ENCODE measurements around the gene FOXJ3. TPM values are rescaled to one million over a fixed set of nuclear protein-coding genes. Genes with fewer than 3 reads are reported as not detected.

Gene FOXJ3
- total and polyA plus RNA-seq, 2 of the 4 experiments (the other 2 are of a cell fraction): 16.7 to 30.5 TPM

DNA sequence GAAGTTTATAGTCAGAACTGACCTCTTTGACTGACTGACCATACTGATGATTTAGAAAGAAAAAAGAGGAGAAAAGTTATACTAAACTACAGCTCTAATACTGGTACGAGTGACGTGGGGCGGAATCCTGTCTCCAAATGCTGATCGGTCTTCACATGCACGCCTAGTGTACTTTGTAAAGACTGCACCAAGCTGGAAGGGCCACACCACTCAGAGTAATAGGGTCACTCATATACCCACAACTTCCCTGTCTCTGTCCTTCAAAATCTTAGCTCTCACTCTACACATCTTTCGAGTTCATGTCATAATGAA is 151.1 kb downstream of the FOXJ3 start:
- dilution Hi-C loops (cut with HindIII; ENCODE audit: low sequenced_read_pairs, unreplicated experiment) (no loop called here), in situ Hi-C loops (cut with MboI; ENCODE audit: low sequenced_read_pairs) (no loop called here)

More for the DNA sequence above, 151.1 kb downstream of the FOXJ3 start:
- CTCF ChIA-PET: no interaction called here
- H2AK9ac ChIP-seq (replicated peaks; ENCODE audit: low read depth, low read length, poor library complexity): no peak overlapping the region
- no peak overlapping the region for H4K5ac ChIP-seq (ENCODE audit: low read depth, low read length)
- H3K4me3 ChIP-seq (ENCODE audit: insufficient read depth, low read depth, low read length): no peak overlapping the region
- WGBS, 2 experiments (ENCODE audit: extremely low coverage in 2 of 2, insufficient read length in 1 of 2): no CpG with 5 or more reads among the region's 6 CpGs
- no peaks in the 10 kb centered on the region for H3K27me3 ChIP-seq (ENCODE audit: control insufficient read depth, insufficient read depth, low read length)
- no peak overlapping the region for H2AFZ ChIP-seq (replicated peaks; ENCODE audit: low read length, poor library complexity)
- H2BK20ac ChIP-seq (ENCODE audit: low read depth, low read length): no peak overlapping the region
- no peaks in the 10 kb centered on the region; the same call in 1 of the 2 replicates for H4K20me1 ChIP-seq (ENCODE audit: insufficient read depth, low read length)
- no TSS peak for BruUV-seq (replicated peaks)
- H2AK5ac ChIP-seq (ENCODE audit: low read depth, low read length): no peak overlapping the region
- peaks cover 4% of the 10 kb centered on the region for H3K4me1 ChIP-seq (ENCODE audit: control insufficient read depth, insufficient read depth, low read length)
- H2BK5ac ChIP-seq (ENCODE audit: low read depth, low read length, poor library complexity, severe bottlenecking): no peak overlapping the region
- no peak overlapping the region for H3K14ac ChIP-seq (replicated peaks; ENCODE audit: low read depth, low read length)
- H3K36me3 ChIP-seq (ENCODE audit: control insufficient read depth, insufficient read depth, low read length): peaks cover 19% of the 10 kb centered on the region
- H3K23ac ChIP-seq (ENCODE audit: low read depth, low read length): no peak overlapping the region
- no peak overlapping the region for H3K56ac ChIP-seq (ENCODE audit: extremely low read depth, insufficient read depth, low read length)
- 0 out of 2 replicates have a peak, but pooled peaks cover 2% of the 10 kb centered on the region for H3K9me1 ChIP-seq (ENCODE audit: insufficient read depth, low read length)
- H3K9me3 ChIP-seq (ENCODE audit: control insufficient read depth, insufficient read depth, low read length): no peaks in the 10 kb centered on the region
- H3K9ac ChIP-seq (ENCODE audit: low read depth, low read length): no peak overlapping the region
- no peak for DNase-seq
- no peak for ATAC-seq (ENCODE audit: low read depth)
- no peak overlapping the region for H3K4ac ChIP-seq (ENCODE audit: low read depth, low read length)
- intact Hi-C loops (cut with micrococcal nuclease): no loop called here
- TF ChIP-seq CTCF (conservative IDR thresholded peaks at IDR 0.05; ENCODE audit: low read depth, low read length) (no peak), CHD1 (IDR thresholded peaks at IDR 0.05; ENCODE audit: low read depth, low read length) (no peak), SMC3 (IDR thresholded peaks at IDR 0.05; ENCODE audit: low read depth, low read length) (no peak), CEBPB (IDR thresholded peaks at IDR 0.05; ENCODE audit: low read depth, low read length) (no peak), MAZ (IDR thresholded peaks at IDR 0.05; ENCODE audit: borderline replicate concordance, low read depth, low read length) (no peak), BHLHE40 (IDR thresholded peaks at IDR 0.05; ENCODE audit: low read depth, low read length) (no peak), MXI1 (IDR thresholded peaks at IDR 0.05; ENCODE audit: borderline replicate concordance, low read depth, low read length) (no peak), NFE2L2 (IDR thresholded peaks at IDR 0.05; ENCODE audit: low read depth, low read length) (no peak), RFX5 (IDR thresholded peaks at IDR 0.05; ENCODE audit: low read depth, low read length) (no peak), POLR2A (IDR thresholded peaks at IDR 0.05; ENCODE audit: low read depth, low read length) (no peak), ELK1 (IDR thresholded peaks at IDR 0.05; ENCODE audit: borderline replicate concordance, low read depth, low read length) (no peak), FOS (IDR thresholded peaks at IDR 0.05; ENCODE audit: low read depth, low read length) (no peak), RCOR1 (IDR thresholded peaks at IDR 0.05; ENCODE audit: insufficient replicate concordance, low read length) (no peak), RAD21 (IDR thresholded peaks at IDR 0.05; ENCODE audit: low read length) (no peak), MAFK (IDR thresholded peaks at IDR 0.05; ENCODE audit: low read depth, low read length) (no peak)
- TF ChIP-seq, protein P1, sequence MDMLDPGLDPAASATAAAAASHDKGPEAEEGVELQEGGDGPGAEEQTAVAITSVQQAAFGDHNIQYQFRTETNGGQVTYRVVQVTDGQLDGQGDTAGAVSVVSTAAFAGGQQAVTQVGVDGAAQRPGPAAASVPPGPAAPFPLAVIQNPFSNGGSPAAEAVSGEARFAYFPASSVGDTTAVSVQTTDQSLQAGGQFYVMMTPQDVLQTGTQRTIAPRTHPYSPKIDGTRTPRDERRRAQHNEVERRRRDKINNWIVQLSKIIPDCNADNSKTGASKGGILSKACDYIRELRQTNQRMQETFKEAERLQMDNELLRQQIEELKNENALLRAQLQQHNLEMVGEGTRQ (IDR thresholded peaks at IDR 0.05; ENCODE audit: low read depth, low read length): no peak
- no peak overlapping the region for H2BK120ac ChIP-seq (ENCODE audit: low read depth, low read length)
- POLR2A ChIA-PET (ENCODE audit: unreplicated experiment): no interaction called here
- H3K27ac ChIP-seq (ENCODE audit: insufficient read depth, low read length): no peak overlapping the region
- H3K4me2 ChIP-seq (ENCODE audit: low read depth, low read length): no peak overlapping the region
- no peak overlapping the region for H4K91ac ChIP-seq (ENCODE audit: insufficient read depth, low read depth, low read length)
- no peak overlapping the region for H3K18ac ChIP-seq (ENCODE audit: low read depth, low read length)
- H3K79me1 ChIP-seq (ENCODE audit: low read depth in 1 of 2, low read length in 2 of 2): peaks cover 0 to 13% of the 10 kb centered on the region in 2 experiments; a peak in 2 of 4 replicates
- no peak overlapping the region for H2BK15ac ChIP-seq (ENCODE audit: low read depth, low read length)
- no peak overlapping the region for H4K8ac ChIP-seq (ENCODE audit: low read depth in 2 of 2, low read length in 2 of 2)

Data from IMR-90 (cell line).